GM12801 (cell line): Measurements from ENCODE around the gene SLC27A4.

Experiments
- CTCF ChIP-seq: IDR thresholded peaks from one replicate; pipeline ENCODE4 v1.5.1; 2011; ENCODE audit warnings: control low read depth; ENCODE audit not compliant: insufficient read length; ENCODE audit errors: extremely low read depth

The SLC27A4 gene

GRCh38 chr9:128406848-128407391 is 66.6 kb downstream of the SLC27A4 start:
- no peak for TF ChIP-seq CTCF

GRCh38 chr9:128408963-128409431 is 68.7 kb downstream of the SLC27A4 start:
- no peak for TF ChIP-seq CTCF

- TF ChIP-seq CTCF: no peak
These were observed 69.1 kb downstream of the SLC27A4 start for GRCh38 chr9:128409450-128409849.

GRCh38 chr9:128409978-128410377 is 69.7 kb downstream of the SLC27A4 start:
- TF ChIP-seq CTCF: no peak
